AG04449 (cell line): Measurements from ENCODE around the gene MLYCD.
A peak's percentile ranks its signal among the peaks of the same experiment; 100 is the strongest.

Experiments
- CTCF ChIA-PET: fragments of 350-600 bp; formaldehyde crosslinking; extraction: SDS; loops from one replicate; lab custom pipeline; 2021; ENCODE audit warnings: antibody characterized with exemption; lab: Yijun Ruan, JAX
- POLR2A ChIA-PET: fragments of 400-600, 350-600 bp; formaldehyde crosslinking; extraction: SDS; loops from one replicate; lab custom pipeline; 2020; ENCODE audit warnings: antibody characterized with exemption, inconsistent platforms; lab: Yijun Ruan, JAX
- DNase-seq: peaks from one replicate; pipeline ENCODE4 v3.0.0-alpha.2; 2010; ENCODE audit warnings: low read depth, low spot score
- H3K4me3 ChIP-seq: 2 replicates; pipeline ENCODE4 v1.5.1; 2011; ENCODE audit warnings: low read depth, mild to moderate bottlenecking, control low read depth, low read length
- CTCF ChIP-seq: IDR thresholded peaks from one replicate; pipeline ENCODE4 v1.5.1; 2011; ENCODE audit warnings: mild to moderate bottlenecking, moderate library complexity, low read length, control low read depth, inconsistent platforms; ENCODE audit not compliant: insufficient read depth; ENCODE audit errors: missing control alignments

Gene MLYCD

GRCh38 chr16:83898463-83899271 is at the start of gene MLYCD:
MLYCD (plus strand) TSS chr16:83899115; CDS start chr16:83899145, 30 bp downstream.
- DNase-seq = no peak
- TF ChIP-seq CTCF = no peak
- ChIA-PET POLR2A (no interaction called here), CTCF (interaction anchor here (0.9 to 2.3 kb wide), 2 partner anchors 27 to 58 kb away, joined by 4 to 7 read pairs; no protein-coding TSS in a partner anchor)
- peak within 1 kb of the TSS; percentile 70 for H3K4me3 ChIP-seq

- H3K4me3 ChIP-seq = no peak overlapping the region
- POLR2A ChIA-PET = no interaction called here
- DNase-seq = no peak
- TF ChIP-seq CTCF = no peak
- CTCF ChIA-PET = interaction anchor here (1.2 kb wide), 1 partner anchor 23 kb away, joined by 5 read pairs; no protein-coding TSS in a partner anchor
These were observed 49.5 kb upstream of the MLYCD start for GRCh38 chr16:83849421-83849820.

- CTCF ChIA-PET = interaction anchor here (1.6 kb wide), 1 partner anchor 24 kb away, joined by 5 read pairs; no protein-coding TSS in a partner anchor
- H3K4me3 ChIP-seq = no peak overlapping the region
- TF ChIP-seq CTCF = no peak
- POLR2A ChIA-PET = no interaction called here
- DNase-seq = no peak
These were observed 48.0 kb upstream of the MLYCD start for GRCh38 chr16:83850947-83851346.

GRCh38 chr16:83851473-83851872 is 47.4 kb upstream of the MLYCD start:
- DNase-seq = no peak
- CTCF ChIA-PET = interaction anchor here (1.6 kb wide), 1 partner anchor 25 kb away, joined by 5 read pairs; no protein-coding TSS in a partner anchor
- no peak for TF ChIP-seq CTCF
- POLR2A ChIA-PET = no interaction called here
- H3K4me3 ChIP-seq = no peak overlapping the region

GRCh38 chr16:83852774-83853173 is 46.1 kb upstream of the MLYCD start:
- DNase-seq = no peak
- CTCF ChIA-PET = interaction anchor here (1.1 kb wide), 1 partner anchor 25 kb away, joined by 3 read pairs; no protein-coding TSS in a partner anchor
- H3K4me3 ChIP-seq = no peak overlapping the region
- POLR2A ChIA-PET = no interaction called here
- TF ChIP-seq CTCF = no peak

- no peak for TF ChIP-seq CTCF
- H3K4me3 ChIP-seq = no peak overlapping the region
- DNase-seq = no peak
- POLR2A ChIA-PET = no interaction called here
- CTCF ChIA-PET = no interaction called here
These were observed 45.1 kb upstream of the MLYCD start for GRCh38 chr16:83853834-83854233.
